Measurements from ENCODE around the gene FAM193A. TPM values are rescaled to one million over a fixed set of nuclear protein-coding genes. Genes with fewer than 3 reads are reported as not detected.

FAM193A gene
- total RNA-seq, 2 experiments from 2014 or later, result 28.4 to 30.0 TPM

- Histone ChIP-seq H3K27ac (ENCODE audit: low read depth in 1 of 2, low read length in 2 of 2) (no peak overlapping the region), H3K4me1 (ENCODE audit: insufficient read depth, low read length) (peaks cover 46% of the 10 kb centered on the region), H3K4me3 (ENCODE audit: low read length) (no peak overlapping the region), H3K27me3 (ENCODE audit: control insufficient read depth in 1 of 2, insufficient read depth in 2 of 2, low read length in 2 of 2) (no peaks in the 10 kb centered on the region), H3K36me3 (ENCODE audit: insufficient read depth, low read length) (peaks cover 31% of the 10 kb centered on the region), H3K9me3 (ENCODE audit: control insufficient read depth in 1 of 2, insufficient read depth in 1 of 2, low read length in 2 of 2) (no peaks in the 10 kb centered on the region)
- CTCF ChIA-PET, result no interaction called here
- TF ChIP-seq, protein P1, sequence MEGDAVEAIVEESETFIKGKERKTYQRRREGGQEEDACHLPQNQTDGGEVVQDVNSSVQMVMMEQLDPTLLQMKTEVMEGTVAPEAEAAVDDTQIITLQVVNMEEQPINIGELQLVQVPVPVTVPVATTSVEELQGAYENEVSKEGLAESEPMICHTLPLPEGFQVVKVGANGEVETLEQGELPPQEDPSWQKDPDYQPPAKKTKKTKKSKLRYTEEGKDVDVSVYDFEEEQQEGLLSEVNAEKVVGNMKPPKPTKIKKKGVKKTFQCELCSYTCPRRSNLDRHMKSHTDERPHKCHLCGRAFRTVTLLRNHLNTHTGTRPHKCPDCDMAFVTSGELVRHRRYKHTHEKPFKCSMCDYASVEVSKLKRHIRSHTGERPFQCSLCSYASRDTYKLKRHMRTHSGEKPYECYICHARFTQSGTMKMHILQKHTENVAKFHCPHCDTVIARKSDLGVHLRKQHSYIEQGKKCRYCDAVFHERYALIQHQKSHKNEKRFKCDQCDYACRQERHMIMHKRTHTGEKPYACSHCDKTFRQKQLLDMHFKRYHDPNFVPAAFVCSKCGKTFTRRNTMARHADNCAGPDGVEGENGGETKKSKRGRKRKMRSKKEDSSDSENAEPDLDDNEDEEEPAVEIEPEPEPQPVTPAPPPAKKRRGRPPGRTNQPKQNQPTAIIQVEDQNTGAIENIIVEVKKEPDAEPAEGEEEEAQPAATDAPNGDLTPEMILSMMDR (IDR thresholded peaks at IDR 0.05), result no peak
- no peaks in the 10 kb centered on the region for H3K9me3 Mint-ChIP-seq
- DNase-seq, result no peak
- POLR2A ChIA-PET, result no interaction called here
- H3K27me3 Mint-ChIP-seq, result no peaks in the 10 kb centered on the region
- ATAC-seq (ENCODE audit: poor library complexity), result no peak
- peak overlapping the region; percentile 38 for H3K27ac Mint-ChIP-seq
- intact Hi-C loops (cut with DNase I, micrococcal nuclease), result no loop called here
- H3K4me1 Mint-ChIP-seq (ENCODE audit: low read depth), result peaks cover 79% of the 10 kb centered on the region
- H3K36me3 Mint-ChIP-seq (ENCODE audit: low read depth), result peaks cover 44% of the 10 kb centered on the region
- no peak overlapping the region for H3K4me3 Mint-ChIP-seq
Measured at GRCh38 chr4:2596611-2597010, 60.2 kb downstream of the FAM193A start.

DNA sequence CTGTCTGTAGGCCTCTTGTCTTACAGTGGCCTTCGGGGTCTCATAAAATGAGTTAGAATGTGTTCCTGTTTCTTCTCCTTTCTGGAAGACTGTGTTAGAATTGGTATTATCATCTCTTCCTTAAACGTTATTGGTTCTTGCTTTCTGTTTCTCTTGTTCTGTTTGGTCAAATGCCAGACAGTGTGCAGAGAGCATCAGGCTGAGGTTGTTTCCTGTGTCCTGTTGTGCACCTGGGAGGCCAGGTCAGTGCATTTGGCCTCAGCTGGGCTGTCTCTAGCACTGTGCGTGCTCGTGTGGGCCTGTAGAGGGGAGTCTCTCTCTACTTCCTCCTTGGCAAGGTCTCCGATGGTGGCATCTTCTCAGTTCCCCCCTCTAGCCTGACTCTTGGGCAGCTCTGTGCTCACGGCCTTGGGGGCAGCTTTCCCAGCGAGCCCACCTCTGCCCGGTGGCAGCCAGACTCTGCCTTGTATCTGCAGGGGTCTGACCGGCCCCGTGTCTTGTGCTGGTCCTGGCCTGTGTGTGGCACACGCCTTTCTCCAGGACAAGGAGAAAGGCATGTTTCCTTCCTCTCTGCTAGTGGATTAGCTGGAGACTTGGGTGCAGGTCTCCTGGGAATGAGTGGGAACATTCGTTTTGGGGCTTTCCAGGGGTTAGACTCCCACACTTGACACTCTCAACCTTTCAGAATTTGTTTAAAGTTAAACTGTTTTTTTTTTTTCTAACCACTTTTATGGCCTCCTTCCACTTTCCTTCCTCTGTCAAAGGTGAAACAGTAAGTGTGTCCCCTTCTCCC, 62.3 kb downstream of the FAM193A start:
- Mint-ChIP-seq H3K9me3 (no peaks in the 10 kb centered on the region), H3K36me3 (ENCODE audit: low read depth) (peaks cover 44% of the 10 kb centered on the region), H3K27ac (peak overlapping the region; percentile 2), H3K4me1 (ENCODE audit: low read depth) (peaks cover 62% of the 10 kb centered on the region), H3K27me3 (no peaks in the 10 kb centered on the region), H3K4me3 (no peak overlapping the region)
- CTCF ChIA-PET, result no interaction called here
- Histone ChIP-seq H3K4me1 (ENCODE audit: insufficient read depth, low read length) (peaks cover 34% of the 10 kb centered on the region), H3K4me3 (ENCODE audit: low read length) (no peak overlapping the region), H3K9me3 (ENCODE audit: control insufficient read depth in 1 of 2, insufficient read depth in 1 of 2, low read length in 2 of 2) (no peaks in the 10 kb centered on the region), H3K36me3 (ENCODE audit: insufficient read depth, low read length) (peaks cover 31% of the 10 kb centered on the region), H3K27ac (ENCODE audit: low read depth in 1 of 2, low read length in 2 of 2) (no peak overlapping the region), H3K27me3 (ENCODE audit: control insufficient read depth in 1 of 2, insufficient read depth in 2 of 2, low read length in 2 of 2) (no peaks in the 10 kb centered on the region)
- TF ChIP-seq, protein P1 (IDR thresholded peaks at IDR 0.05), result no peak
- ATAC-seq (ENCODE audit: poor library complexity) (peak; percentile 87), DNase-seq (peak in 3 of 14 experiments; percentile 16 to 37 (median 29))
- POLR2A ChIA-PET, result no interaction called here
- intact Hi-C loops (cut with DNase I, micrococcal nuclease), result no loop called here

DNA sequence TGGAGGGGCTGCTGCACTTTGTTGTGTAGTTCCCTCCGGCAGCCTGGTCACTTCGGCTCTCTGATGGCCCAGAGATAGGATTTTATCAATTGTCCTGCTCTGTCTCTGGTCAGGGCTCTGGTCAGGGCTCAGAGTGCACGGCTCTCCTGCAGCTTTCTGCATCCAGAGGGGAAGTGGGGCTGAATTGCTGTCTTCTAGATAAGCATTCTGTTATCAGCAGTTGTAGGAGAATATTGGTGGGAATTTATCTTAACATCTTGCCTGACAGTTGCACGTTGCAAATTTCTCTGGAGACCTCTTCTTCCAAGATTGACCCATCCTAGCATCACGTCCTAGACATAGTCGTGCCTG, 62.8 kb downstream of the FAM193A start:
- Histone ChIP-seq H3K4me1 (ENCODE audit: insufficient read depth, low read length) (peaks cover 32% of the 10 kb centered on the region), H3K27me3 (ENCODE audit: control insufficient read depth in 1 of 2, insufficient read depth in 2 of 2, low read length in 2 of 2) (no peaks in the 10 kb centered on the region), H3K4me3 (ENCODE audit: low read length) (no peak overlapping the region), H3K9me3 (ENCODE audit: control insufficient read depth in 1 of 2, insufficient read depth in 1 of 2, low read length in 2 of 2) (no peaks in the 10 kb centered on the region), H3K36me3 (ENCODE audit: insufficient read depth, low read length) (peaks cover 31% of the 10 kb centered on the region), H3K27ac (ENCODE audit: low read depth in 1 of 2, low read length in 2 of 2) (no peak overlapping the region)
- H3K4me3 Mint-ChIP-seq, result no peak overlapping the region
- peaks cover 59% of the 10 kb centered on the region for H3K4me1 Mint-ChIP-seq (ENCODE audit: low read depth)
- intact Hi-C loops (cut with DNase I, micrococcal nuclease), result no loop called here
- ChIA-PET CTCF (no interaction called here), POLR2A (no interaction called here)
- TF ChIP-seq, protein P1 (IDR thresholded peaks at IDR 0.05), result no peak
- H3K27ac Mint-ChIP-seq, result peak overlapping the region; percentile 2
- H3K27me3 Mint-ChIP-seq, result no peaks in the 10 kb centered on the region
- H3K36me3 Mint-ChIP-seq (ENCODE audit: low read depth), result peaks cover 47% of the 10 kb centered on the region
- H3K9me3 Mint-ChIP-seq, result no peaks in the 10 kb centered on the region
- DNase-seq (no peak), ATAC-seq (ENCODE audit: poor library complexity) (no peak)

All from CD4-positive, alpha-beta T cell (primary cell).